ENCODE results near the gene BATF.

Gene BATF

DNA sequence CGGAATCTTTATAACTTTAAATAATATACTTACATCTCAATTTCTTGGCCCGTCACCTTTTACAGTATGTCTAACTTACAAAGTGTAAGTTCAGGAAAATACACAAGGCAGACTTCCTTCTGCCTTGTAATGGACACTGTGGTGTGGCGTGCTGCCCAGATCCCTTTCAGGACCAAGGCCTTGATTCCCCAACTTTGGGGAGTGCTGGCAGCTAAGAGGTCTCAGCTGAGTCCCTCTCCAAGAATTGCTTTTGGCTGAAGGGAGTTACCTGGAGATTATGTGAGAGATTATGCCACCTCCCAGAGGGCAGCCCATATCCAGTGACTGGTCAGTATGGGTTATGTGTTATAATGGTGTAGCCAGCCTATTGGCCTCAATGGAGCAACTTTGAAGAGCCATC, 21.2 kb upstream of the BATF start:
- DNase-seq, result no peak

DNA sequence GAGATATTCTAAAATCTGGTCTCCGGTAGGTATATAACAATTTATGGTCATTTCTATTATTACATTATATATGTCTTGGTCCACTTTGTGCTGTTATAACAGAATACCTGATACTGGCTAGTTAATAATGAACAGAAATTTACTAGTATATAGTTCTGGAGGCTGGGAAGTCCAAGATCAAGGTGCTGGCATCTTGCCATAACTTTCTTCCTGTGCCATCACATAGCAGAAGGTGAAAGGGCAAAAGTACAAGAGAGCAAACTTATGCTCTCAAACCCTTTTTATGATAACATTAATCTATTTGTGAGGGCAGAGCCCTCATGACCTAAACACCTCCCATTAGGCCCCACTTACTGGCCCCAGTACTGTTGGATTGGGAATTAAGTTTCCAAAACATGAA, 17.9 kb upstream of the BATF start:
- DNase-seq, result no peak

DNA sequence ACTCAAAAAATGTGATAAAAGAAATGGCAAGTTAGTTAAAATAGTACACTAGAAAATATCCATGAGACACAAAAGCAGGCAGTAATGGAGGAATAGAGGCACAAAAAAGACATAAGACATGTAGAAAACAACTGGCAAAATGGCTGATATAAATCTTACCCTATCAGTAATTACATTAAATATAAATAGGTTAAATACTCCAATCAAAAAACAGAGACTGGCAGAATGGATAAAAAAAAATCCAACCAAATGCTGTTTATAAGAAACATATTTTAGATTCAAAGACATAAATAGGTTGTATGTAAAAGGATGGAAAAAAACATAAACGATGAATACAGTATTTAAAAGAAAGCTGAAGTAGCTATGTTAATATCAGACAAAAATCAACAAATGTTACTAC, 15.3 kb upstream of the BATF start:
- DNase-seq, result no peak

DNA sequence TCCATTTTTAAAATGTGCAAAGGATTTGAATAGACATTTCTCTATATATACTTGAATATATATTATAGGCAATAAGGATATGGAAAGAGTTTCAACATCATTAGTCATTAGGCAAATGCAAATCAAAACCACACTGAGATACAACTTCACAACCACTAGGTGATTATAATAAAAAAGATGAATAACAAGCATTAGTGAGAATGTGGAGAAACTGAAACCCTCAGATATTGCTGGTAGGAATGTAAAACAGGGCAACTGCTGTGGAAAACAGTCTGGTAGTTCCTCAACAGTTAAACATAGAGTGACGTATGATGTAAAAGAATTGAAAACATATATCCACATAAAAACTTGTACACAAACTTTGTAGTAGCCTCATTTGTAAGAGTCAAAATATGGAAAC, 11.7 kb upstream of the BATF start:
- DNase-seq, result no peak

DNA sequence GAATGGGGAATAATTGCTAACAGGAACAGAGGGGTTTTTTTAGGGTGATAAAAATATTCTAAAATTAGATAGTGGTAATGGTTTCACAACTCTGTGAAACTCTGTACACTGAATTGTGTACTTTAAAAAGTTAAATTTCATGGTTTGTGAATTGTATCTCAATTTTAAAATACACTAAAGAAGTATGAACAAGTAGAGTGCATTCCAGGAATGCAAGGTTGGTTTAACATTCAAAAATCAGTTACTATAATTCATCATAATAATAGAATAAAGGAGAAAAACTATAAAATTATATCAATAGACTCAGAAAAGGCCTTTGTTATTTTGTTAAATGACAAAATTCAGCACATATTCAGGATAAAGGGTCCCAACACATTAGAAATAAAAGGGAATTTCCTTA, 11.1 kb upstream of the BATF start:
- DNase-seq, result no peak

DNA sequence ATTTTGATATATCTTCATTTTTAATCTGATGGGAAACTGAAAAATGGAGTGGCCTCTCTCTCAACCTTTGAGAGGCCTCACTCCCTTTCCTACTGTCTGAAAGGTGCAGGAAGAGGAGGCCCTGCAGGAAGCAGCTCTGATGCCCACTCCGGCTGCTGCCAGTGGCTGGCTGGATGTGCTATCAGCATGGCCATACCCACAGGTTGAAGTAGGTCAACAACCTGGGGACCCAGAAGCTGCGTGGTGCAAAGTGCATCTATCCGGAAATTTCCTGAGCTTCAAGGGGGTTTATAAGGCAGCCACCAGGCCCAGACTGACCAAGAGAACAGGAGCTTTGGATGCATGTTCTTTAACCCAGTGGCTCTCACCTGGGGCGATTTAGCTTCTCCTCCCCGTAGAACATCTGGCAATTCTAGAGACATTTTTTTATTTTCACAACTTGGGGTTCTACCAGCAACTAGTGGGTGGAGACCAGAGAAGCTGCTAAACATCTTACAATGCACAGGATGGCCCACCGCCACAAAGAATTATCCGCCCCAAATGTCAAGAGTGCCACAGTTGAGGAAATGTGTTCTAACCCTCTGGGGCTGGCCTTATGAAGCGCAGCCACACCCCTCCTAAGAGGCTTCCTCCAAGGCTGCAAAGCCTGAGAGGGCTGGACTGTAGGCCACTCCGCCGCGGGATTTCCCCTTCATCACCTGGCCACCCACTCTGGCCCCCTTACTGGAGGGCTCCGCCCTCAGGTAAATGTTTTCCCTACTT, 8.2 kb upstream of the BATF start:
- peak; percentile 52 for DNase-seq

DNA sequence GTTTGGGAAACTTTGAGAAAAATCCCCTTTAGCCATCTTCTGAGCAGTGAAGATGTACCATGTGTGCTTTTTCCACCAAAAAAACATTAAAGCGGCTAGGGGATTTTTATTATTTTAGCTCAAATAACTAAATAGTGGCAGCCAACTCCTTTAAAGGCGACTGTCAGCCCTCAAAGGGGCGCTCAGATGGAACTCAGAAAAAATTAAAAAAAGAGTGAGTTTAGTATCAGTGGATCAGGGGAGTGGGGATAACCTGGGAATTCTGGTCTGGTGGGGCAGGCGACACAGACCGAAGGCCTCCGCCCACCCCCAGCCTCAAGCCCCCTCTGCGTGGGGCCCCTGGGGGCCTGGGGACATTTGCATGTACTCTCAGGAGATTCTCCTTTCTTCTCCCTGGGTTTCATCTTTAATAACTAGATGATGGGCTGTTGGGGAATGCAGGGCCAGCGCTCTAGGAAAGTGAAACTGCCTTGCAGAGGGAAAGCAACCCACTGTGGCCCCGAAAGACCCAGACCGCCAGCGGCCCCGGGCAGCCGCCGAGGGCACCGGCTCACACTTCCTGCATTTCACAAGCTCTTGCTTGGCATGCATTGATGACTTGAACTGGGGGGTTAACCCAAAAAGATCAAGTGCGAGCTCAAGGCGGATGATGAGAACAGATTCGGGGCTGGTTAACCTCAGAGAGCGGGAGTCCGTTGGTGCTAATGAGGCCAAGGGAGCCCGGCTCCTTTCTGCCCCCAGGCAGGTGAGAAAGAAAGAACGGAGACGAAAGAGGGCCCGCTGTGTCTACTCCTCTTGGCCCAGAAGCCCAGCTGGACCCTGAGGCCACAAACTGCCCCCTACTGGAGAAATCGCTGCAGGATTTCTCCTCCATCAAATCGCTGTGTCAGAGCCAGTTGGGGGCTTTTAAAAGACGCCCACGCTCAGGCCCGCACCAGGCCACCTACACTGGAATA, 7.3 kb upstream of the BATF start:
- DNase-seq, result peak; percentile 64

DNA sequence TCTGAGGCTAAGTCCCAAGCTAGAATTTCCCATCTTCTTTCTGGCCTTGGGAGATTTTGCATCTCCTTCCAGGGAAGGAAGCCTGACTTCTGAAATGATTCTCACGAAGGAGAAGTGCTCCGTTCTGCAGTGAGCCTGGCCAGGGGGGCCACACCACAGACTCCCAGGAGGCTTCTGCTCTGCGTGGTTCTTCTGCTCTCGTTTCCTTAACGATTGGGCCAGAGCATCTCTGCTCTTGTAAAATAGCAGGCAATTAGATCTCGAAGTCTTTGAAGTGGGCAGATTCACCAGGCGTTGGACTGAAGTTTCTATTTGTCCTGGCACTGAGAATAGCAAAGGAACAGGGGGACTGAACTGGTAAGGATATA, 6.7 kb upstream of the BATF start:
- DNase-seq, result no peak

DNA sequence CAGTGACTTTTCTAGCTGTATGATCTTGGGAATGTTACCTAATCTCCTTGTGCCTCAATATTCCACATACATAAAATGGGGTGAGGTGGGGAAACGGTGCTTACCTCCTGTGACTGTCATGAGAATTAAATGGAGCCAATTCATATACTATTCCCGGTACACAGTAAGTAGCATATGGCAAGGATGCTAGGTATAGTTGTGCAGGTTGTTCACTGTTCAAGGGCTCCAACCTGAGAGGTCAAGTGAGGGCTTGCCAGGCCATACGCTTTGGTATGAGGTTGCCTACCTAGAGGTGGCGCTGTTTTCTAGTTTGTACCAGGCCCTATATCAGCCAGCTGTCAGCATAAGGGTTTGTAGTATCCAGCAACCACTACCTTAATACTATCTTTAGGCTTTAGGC, 3.6 kb upstream of the BATF start:
- no peak for DNase-seq

DNA sequence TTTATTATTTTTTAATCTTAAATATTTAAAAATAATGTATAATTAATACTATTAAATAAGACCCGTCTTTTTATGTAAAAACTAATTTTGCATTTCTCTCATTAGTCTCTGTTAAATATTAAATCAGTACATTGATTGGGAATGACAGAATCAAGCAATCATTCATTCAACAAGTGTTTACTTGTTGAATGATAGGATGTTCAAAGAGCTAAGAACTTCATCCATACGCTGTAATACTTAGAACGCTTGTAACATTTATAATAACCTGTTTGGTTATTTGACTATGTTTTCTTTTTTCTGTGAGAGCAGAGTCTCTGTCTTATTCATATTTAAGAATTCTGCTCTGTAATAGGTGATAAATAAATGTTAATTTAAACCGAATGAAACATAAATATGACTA, 2.9 kb upstream of the BATF start:
- DNase-seq, result no peak

DNA sequence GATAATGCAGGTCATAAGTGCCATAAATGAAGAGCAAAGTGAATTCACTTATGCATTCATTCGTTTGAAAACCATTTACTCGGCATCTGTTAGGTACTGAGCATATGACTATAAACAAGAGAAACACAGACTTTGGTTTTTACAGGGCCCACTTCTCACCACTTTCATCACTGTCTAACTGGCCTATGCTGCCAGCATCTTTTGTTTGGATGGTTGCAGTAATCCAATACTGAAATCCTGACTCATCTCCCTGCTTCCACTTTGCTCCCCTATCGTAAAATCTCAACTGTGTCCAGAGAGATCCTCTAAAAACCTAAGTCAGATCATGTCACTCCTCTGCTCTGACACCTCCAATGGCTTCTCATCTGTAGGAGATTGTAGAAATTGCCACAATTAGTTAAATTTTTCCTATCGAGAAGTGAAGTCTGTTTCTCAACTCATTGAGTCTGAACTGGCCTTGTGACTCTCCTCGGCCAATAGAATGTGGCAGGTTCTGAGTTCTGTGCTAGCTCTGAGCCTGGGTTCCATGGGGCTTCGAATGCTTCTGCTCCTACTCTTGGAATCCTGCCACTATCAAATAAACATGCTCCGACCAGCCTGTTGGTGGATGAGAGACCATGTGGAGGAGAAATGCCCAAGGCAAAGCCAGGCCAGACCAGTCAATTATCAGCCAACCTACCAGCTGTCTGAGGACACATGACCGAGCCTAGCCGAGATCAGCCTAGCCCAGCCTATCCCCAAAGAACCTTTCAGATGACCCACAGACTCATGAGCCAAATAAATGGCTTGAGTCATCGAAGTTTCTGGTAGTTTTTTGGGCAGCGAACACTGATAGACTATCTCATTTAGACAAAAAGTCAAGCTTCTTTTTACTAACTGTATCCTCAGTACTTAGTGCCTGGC, 2.2 kb upstream of the BATF start:
- DNase-seq, result no peak

DNA sequence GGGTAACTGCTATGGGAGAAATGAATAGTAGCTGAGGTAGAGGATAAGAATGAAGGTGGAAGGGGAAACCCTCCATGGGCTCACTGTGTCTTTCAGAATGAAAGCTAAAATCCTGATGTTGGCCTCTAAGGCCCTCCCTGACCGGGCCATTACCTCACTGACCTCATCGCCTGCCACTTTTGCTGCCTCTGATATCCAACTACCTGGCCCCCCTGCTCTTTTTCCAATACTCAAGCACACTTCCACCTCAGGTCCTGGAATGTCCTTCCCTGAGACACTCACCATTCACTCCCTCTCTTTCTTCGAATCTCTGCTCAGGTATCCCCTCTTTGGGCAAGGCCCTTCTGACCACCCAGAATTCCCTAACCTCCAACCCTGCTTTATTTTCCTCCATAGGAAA, 1.4 kb upstream of the BATF start:
- no peak for DNase-seq

DNA sequence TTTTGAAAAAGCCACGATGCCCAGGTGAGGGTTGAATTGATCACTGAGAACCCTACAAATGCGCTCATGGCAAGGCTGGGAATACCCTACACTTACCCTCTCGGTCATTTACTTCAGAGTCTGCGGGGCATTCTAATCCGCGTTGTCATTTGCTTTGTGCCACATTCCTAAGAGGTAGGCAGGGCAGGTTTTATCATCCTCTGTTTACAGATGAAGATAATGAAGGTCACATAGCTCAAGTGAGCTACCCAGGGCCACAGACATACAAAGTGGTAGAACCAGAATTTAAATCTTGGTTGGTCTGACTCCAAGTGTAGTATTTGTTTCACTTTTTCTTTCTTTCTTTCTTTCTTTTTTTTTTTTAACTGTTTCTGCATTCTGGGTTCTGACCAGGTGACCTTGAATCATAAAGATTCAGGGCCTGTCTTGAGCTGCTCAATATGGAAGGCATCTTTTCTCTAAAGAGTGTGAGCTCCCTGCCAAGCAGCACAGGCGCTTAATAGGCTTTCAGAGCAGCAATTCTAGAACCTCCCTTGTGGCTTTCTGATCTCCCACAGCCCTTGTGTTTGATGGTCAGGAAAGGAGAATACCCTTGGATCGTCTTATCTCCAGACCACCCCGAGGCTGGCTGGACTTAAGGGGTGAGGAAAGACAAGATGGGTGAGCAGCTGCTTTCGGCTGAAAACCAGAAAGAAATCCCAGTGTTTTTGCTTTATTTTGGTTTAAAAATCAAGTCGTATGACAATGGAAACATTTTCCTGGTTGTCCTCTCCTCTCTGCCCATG, 662 bp upstream of the BATF start:
- DNase-seq, result no peak

DNA sequence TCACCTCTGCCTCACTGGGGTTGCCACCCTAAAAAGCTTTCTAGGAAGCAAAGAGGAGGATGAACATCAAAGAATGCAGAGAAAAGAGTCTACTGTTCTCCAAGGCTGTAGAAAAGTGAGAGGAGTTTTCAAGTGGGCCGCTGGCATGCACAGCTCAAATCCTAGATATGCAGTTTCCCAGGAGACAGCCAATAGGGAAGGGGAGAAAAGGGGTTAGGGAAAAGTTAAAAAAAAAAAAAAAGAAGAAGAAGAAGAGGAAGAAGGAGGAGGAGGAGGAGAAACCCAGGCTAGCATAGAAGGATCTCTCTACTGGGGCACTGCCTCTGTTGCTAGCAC, 682 bp downstream of the BATF start:
- no peak for DNase-seq

DNA sequence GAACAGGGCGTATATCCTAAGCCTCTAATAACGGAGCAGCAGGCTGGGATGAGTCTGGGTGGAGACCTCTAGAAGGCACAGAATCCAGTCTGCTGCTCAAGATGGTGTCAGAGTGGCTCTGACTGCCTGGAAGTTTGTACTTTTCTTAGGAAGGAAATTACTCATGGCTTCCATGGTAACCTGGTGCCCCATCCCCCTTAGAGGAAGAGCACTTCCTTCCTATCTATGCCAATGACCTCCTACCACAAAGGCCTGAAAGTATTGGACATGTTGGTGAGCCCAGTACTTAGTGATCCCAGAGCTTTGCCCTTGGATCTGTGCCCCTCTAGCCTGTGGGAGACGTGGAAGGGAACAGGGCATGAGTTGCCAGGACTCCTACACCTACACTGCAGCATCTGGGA, 1.5 kb downstream of the BATF start:
- no peak for DNase-seq

DNA sequence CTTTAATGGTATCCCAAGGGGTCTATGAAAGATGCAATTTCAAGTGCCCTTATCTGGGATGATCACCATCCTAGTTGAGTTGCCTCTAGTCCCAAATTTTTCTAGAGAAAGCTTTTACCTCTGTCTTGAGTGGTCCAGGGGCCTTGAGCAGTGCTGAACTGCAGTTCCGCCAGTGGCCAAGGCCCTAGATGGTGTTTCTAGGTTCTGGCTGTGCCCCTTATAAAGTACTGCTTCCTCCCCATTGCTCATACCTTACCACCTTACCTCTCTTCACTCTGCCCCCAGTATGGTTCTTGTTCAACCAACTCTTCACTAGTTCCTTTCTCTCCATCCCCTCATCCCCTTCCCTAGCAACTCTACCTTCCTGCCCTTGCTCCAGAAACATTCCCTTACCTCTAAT, 3.7 kb downstream of the BATF start:
- DNase-seq, result no peak

DNA sequence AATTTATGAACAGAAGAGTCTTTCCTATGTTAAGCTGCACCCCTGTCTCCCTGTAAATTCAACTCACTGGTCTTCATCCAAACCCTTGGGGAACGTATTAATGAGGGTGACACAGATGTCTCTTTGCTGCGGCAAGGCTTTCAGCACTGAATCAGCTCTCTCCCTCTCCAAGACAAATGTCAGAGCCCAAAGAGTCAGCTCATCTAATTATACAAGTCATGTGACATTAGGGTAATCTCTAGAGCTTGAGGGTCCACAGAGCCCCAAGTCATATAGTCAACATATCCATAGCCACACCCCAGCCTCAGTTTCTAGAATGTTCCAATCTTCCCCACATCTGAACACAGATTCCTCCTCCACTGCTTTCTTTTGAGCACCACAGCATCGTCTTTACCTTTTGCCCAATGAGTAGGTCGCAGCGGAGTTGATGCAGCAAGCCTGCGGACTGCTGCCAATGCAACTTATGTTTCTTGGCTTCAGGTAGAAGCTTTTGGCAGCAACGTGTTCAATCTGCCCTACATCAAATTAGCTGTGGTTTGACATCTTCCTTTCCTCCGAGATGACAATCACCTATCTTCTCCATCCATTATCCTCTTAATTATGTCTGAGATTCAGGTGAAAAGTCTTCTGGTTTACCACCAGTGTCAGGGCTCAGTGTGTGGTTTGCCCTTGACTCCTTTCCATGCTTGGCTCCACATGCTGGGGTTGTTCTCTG, 5.3 kb downstream of the BATF start:
- no peak for DNase-seq

DNA sequence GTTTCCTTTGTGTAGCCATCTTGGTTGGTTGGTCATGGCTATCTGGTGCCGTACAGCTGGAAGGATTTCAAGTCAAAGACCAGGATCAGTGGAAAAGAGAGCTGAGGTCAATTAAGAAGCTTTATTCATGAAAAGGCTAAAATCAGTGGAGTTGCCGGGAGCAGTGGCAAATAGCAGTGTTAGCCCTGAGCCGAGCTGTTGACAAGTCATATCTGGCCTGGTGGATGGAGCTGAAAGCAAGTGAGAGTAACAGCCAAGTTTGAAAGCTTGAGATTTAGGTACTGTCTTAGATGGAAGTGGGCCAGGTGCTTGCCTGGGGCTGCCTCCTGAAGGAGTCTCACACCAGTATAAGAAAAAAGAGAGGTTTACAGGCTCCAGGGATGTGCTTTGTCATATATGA, 9.0 kb downstream of the BATF start:
- DNase-seq, result no peak

DNA sequence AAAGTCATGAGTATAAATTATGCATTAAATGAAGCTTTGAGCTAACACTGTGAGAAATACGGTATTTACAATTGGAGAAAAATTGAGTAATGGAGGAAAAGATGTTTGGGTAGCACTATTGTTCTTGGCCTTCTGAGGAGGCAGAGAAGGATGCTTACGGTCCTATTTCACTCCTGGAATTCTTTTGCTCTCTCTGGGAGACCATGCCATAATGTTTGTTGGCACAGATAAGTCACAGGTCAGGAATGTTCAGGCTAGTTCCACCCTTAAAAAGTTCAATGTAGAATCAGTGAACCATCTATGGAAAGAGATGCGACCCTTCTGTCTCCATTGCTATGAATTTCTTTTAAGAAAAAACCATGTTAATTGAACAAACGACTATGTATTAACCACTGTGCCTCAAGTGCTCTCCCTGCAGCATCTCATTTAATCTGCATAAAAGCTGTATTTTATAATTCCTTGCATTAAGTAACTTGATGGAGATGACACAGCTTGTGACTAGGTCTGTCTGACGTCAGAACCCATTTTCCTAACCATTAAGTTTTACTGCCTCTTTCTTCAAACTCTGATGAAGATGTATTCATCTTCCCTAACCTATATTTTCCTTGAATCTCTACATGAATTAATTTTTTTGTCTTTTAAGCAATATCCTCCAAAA, 9.5 kb downstream of the BATF start:
- no peak for DNase-seq

DNA sequence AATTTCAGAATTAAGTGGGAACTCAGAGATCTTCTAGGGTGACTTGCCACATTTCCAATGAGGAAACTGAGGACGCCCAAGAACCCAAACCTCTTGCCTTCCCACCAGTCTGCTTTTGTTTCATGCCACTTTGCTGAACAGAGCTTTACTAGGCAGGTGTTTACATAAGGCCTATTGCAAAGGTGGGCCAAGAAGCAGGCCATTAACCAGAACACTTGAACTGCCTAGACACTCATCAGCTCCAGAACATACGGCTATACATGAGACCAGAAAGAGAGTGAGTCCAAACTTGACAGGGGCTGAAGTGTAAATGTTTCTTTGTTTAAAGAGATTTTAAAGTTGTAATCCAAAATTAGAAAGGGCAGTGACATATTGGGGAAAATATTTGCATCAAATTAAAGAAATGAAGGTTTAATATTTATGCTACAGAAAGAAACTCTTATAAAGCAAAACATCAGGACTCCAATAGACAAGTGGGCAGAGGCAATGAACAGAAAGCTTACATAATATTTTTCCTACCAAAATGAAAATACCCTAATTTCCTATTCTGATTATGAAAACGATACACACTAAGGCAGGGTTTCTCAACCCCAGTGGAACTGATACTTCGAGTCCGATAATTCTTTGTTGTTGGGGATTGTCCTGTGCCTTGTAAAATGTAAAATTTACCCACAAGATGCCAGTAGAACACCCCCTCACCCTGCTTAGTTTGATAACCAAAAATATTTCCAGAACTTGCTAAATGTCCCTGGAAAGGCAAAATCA, 11.7 kb downstream of the BATF start:
- no peak for DNase-seq
